AG04450 (cell line): ENCODE results near the gene MOXD1. TPM values are rescaled to one million over a fixed set of nuclear protein-coding genes. Genes with fewer than 3 reads are reported as not detected.

Source experiments
- CTCF ChIA-PET: fragments of 300-600, 350-600 bp; formaldehyde crosslinking; extraction: SDS; loops from one replicate; lab custom pipeline; 2022; ENCODE audit warnings: antibody characterized with exemption, inconsistent platforms; lab: Charles Lee
- POLR2A ChIA-PET: fragments of 350-600 bp; formaldehyde crosslinking; extraction: SDS; loops from one replicate; lab custom pipeline; 2021; ENCODE audit warnings: antibody characterized with exemption, inconsistent platforms; lab: Yijun Ruan, JAX
- DNase-seq: peaks from one replicate; pipeline ENCODE4 v3.0.0-alpha.2; 2011; ENCODE audit warnings: low read depth, low spot score
- H3K27ac ChIP-seq: one replicate; pipeline ENCODE4 v1.5.1; 2012; ENCODE audit warnings: low read depth, low read length, control low read depth
- H3K27me3 ChIP-seq: one replicate; pipeline ENCODE4 v1.6.0; 2012; ENCODE audit warnings: low read length; ENCODE audit not compliant: control insufficient read depth, insufficient read depth
- H3K4me3 ChIP-seq: 2 replicates; pipeline ENCODE4 v1.5.1; 2011; ENCODE audit warnings: mild to moderate bottlenecking, low read depth, low read length, control low read depth
- H3K9me3 ChIP-seq: 2 replicates; pipeline ENCODE4 v1.5.1; 2012; ENCODE audit warnings: low read length; ENCODE audit not compliant: control insufficient read depth, insufficient read depth
- polyA plus RNA-seq: library from polyadenylated mRNA; depleted of rRNA; stranded (reverse); fragments of >200 nt; gene quantifications from 2 replicates; pipeline ENCODE4 v1.2.3, GENCODE V29; 2011
- TF ChIP-seq, protein P1 (sequence below): IDR thresholded peaks from 2 replicates; pipeline ENCODE4 v1.5.1; 2011; ENCODE audit warnings: low read depth, low read length, control low read depth, inconsistent platforms

The MOXD1 gene
- polyA plus RNA-seq, 1 experiment = 67.5 TPM

DNA sequence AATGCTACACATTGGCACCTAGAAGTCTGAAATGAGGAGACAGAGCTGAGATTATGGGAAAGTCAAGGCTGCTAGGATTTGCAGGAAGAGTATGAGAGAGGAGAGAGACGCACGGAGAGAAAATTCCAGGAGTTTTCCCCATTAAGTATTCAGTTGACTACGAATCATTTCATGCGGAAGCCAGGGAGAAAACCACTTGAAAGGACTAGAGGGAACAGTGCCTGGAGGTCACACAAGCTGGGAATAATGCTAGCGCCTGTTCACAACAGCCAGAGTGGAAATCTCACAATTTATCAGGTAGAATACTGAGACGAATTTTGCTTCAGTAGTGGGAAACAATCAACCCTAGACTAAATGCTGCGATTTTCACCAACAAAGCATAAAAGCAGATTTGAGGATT is 118.6 kb downstream of the MOXD1 start:
- TF ChIP-seq, protein P1, sequence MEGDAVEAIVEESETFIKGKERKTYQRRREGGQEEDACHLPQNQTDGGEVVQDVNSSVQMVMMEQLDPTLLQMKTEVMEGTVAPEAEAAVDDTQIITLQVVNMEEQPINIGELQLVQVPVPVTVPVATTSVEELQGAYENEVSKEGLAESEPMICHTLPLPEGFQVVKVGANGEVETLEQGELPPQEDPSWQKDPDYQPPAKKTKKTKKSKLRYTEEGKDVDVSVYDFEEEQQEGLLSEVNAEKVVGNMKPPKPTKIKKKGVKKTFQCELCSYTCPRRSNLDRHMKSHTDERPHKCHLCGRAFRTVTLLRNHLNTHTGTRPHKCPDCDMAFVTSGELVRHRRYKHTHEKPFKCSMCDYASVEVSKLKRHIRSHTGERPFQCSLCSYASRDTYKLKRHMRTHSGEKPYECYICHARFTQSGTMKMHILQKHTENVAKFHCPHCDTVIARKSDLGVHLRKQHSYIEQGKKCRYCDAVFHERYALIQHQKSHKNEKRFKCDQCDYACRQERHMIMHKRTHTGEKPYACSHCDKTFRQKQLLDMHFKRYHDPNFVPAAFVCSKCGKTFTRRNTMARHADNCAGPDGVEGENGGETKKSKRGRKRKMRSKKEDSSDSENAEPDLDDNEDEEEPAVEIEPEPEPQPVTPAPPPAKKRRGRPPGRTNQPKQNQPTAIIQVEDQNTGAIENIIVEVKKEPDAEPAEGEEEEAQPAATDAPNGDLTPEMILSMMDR = no peak
- no peak overlapping the region for H3K27ac ChIP-seq
- CTCF ChIA-PET = interaction anchor here (0.7 to 2.0 kb wide), 6 partner anchors 15 to 368 kb away, joined by 3 to 9 read pairs (median 4); no protein-coding TSS in a partner anchor
- no peaks in the 10 kb centered on the region for H3K27me3 ChIP-seq
- POLR2A ChIA-PET = no interaction called here
- H3K4me3 ChIP-seq = no peak overlapping the region
- DNase-seq = no peak
- no peaks in the 10 kb centered on the region for H3K9me3 ChIP-seq

DNA sequence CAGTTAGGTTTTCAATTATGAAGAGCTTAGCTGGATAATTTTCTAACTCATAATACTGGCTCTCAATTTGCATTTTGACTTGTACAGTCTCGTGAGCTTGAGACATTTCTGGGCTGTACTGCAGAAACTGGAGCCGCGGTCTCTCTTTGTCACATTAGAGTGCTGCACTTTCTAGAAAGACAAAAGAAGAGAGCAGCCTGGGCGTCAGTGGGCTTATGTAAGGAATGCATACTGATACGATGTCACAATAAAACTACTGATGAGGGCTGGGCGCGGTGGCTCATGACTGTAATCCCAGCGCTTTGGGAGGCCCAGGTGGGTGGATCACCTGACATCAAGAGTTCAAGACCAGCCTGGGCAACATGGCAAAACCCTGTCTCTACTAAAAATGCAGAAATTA is 120.8 kb downstream of the MOXD1 start:
- no peak for DNase-seq
- Histone ChIP-seq H3K9me3 (no peaks in the 10 kb centered on the region), H3K4me3 (no peak overlapping the region), H3K27me3 (no peaks in the 10 kb centered on the region), H3K27ac (no peak overlapping the region)
- ChIA-PET POLR2A (interaction anchor here (0.7 to 1.4 kb wide), 3 partner anchors 7 to 537 kb away, joined by 3 to 6 read pairs (median 3); partner anchors contain the start of gene CCN2), CTCF (interaction anchor here (0.5 to 4.1 kb wide), 149 partner anchors 10 to 668 kb away, joined by 3 to 298 read pairs (median 5); partner anchors contain the start of genes CCN2, MED23, SLC18B1 and STX7)
- TF ChIP-seq, protein P1 = no peak

DNA sequence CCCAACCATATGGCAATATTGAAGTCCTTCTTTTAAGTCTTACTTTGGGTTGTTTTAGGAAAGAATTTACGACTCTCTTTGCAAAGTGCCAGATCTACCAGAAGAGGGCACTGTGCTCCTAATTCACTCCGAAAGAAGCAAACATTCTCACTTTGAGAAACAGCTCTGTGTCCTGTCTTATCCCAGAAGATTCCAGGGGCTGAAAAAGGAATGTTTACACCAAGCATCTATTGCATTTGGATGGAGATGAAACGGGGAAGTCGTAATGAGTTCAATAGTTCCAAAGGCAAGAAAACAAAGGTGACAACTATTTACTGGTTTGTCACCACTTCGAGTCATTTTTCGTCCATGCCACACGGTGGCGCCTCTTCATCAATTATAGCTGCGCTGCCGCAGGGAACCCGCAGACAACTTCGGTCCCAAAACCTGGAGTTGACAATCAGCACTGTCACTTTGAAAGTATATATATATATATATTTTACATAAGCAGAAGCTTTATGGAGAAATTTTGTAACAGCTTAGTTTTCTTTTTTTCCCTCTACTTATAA is 121.6 kb downstream of the MOXD1 start:
- Histone ChIP-seq H3K9me3 (no peaks in the 10 kb centered on the region), H3K27me3 (no peaks in the 10 kb centered on the region), H3K4me3 (peak overlapping the region; percentile 55), H3K27ac (no peak overlapping the region)
- ChIA-PET POLR2A (interaction anchor here (0.7 to 1.4 kb wide), 3 partner anchors 8 to 538 kb away, joined by 3 to 6 read pairs (median 3); partner anchors contain the start of gene CCN2), CTCF (interaction anchor here (0.5 to 4.1 kb wide), 161 partner anchors 11 to 667 kb away, joined by 3 to 298 read pairs (median 5); partner anchors contain the start of genes CCN2, MED23, SLC18B1 and STX7)
- DNase-seq = peak; percentile 54
- TF ChIP-seq, protein P1 = peak; percentile 76

DNA sequence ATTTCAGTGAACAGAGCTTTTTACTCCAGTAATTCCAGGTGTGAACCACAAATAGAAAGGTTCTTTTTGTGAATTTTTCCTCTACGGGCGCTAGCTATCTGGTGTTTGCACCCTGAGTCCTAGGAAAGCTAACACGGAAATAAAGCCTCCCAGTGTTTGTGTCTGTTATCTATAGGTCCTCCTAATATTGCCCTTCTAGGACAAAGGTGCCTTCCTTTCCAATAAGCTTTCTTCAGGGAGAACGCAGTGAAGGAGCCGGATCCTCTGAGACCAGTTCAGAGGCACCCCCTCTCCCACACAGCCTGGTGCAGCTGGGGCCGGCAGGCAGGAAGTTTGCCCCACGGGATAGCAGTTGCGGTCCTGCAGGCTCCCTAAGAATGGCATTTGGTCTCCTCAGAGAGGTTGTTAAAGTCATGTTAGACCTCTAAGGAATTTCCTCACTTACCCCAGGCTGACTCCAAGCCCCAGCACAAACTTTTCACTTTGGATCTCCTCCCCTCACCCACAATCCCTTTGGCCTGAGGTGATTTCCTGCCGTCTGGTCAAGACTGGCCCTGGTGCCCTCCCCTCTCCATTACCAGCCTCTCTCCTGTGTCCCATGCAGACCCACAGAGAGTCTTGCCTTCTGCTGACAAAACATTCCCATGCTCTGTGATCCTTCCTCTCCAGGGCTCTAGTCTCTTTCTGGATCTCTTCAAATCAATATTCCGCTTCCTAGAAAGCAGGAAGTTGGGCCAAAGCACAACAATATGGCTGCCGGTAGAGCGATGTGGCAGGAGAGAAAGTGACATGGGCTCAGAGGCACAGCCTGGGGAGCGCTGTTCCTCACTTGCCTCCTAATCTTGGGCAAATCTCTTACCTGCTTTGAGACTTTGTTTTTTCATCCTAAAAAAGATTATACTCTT is 126.0 kb downstream of the MOXD1 start:
- H3K9me3 ChIP-seq = no peaks in the 10 kb centered on the region
- TF ChIP-seq, protein P1 = no peak
- no peaks in the 10 kb centered on the region for H3K27me3 ChIP-seq
- no peak overlapping the region for H3K4me3 ChIP-seq
- DNase-seq = no peak
- H3K27ac ChIP-seq = no peak overlapping the region
- POLR2A ChIA-PET = no interaction called here
- CTCF ChIA-PET = interaction anchor here (1.0 to 1.7 kb wide), 4 partner anchors 25 to 360 kb away, joined by 3 to 7 read pairs (median 4); no protein-coding TSS in a partner anchor
